GM21737 (cell line): ENCODE results near the gene PID1.

Experiments
- ATAC-seq: cut with Tn5 transposase; IDR thresholded peaks from one replicate; pipeline ENCODE4 v1.9.1; 2021; ENCODE audit warnings: mild to moderate bottlenecking, moderate library complexity; ENCODE audit not compliant: unreplicated experiment

Gene PID1

GRCh38 chr2:229127471-229127870, 143.6 kb downstream of the PID1 start:
- no peak for ATAC-seq

- no peak for ATAC-seq
Measured at GRCh38 chr2:229126066-229126465, 145.0 kb downstream of the PID1 start.

GRCh38 chr2:229124136-229124535, 147.0 kb downstream of the PID1 start:
- ATAC-seq = no peak

DNA sequence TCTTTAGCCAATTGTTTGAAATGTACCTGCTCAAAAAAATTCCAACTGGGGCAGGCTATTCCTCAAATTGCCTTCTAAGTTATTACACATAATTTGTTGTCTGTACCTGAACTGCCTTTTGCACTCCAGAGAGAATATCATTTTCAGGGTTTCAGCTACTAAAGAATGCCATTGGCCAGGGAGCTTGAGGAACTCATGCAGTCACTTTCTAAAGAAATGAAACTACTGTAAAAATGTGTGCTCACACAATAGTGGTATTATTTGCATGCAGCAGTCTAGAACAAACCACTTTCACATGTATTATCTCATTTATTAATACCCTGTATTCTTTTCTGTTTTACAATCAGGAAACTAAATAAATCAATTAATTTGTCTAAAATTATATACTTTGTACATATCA, 152.2 kb downstream of the PID1 start:
- ATAC-seq = no peak

- ATAC-seq = no peak
Measured at GRCh38 chr2:229118336-229118735, 152.8 kb downstream of the PID1 start.

DNA sequence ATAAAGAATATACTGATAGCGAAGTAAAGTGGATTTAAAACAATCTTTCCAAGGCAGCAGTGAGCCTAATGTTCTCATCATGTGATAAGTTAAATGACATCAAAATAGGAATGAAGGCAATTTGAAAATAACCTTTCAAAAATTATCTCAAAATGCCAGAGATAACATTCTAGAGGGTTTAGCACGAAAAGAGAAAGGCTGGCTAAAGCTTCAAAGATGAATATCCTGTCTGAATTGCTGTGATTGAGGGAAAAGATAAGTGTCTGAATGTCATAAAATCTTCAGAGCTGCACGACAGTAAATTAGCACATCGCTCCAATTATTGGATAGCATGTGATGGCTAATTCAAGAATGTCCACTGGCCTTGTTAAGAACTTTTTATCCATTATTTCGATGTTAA, 159.3 kb downstream of the PID1 start:
- ATAC-seq = no peak

- no peak for ATAC-seq
Measured at GRCh38 chr2:229109195-229109594, 161.9 kb downstream of the PID1 start.

DNA sequence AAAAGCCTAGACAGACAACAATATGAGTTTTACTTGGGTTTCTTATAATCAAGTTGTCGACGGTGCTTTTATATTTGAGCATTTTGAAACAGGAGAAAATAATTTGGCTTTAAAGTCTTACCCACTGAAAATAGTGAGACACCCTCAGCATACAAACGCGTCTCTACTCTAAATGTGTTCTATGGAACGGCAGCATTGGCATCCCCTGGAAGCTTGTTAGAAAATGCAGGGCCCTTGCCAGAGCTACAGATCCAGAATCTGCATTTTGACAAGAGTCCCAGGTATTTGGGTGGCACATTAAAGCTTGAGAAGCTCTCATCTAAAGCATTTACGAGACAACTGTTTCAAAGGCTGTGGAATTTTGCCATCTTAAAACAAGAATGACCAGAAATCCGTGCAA, 163.5 kb downstream of the PID1 start:
- no peak for ATAC-seq

DNA sequence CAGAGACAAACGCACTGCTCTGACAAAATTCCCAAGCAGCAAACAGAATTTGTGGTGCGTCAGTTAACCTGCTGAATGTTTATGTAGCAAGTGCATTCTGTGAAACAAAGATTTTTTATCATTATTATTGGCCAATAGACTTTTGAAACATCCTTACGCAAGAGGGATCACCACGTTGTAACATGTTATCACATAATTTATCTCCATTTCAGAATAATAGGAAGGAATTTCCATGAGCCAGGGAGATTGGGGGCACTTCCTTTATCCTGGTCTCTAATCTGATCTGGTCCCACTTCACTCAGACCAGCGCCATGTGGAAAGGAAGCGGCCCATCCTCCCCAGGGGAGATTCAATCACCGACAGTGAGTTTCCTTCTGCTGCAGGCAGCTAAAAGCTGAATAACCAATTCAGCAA, 166.1 kb downstream of the PID1 start:
- no peak for ATAC-seq

- ATAC-seq = no peak
Measured at GRCh38 chr2:229104025-229104424, 167.1 kb downstream of the PID1 start.

DNA sequence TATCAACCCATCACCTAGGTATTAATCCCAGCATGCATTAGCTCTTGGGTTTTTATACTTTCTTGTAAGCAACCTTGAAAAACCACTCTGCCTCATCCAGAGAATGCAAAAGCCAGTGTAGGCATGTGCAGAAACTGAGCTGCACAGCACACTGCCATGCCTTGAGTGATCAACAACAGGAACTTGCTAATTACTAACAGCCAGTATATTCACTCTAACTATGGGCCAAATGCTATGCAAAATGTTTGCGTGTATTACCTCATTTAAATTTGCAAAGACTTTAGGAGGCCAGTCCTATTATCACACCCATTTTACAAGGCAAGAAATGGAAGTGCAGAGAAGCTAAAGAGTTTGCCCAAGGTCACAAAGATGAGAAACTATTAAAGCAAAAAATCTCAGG, 169.8 kb downstream of the PID1 start:
- no peak for ATAC-seq

GRCh38 chr2:229099231-229099630, 171.9 kb downstream of the PID1 start:
- no peak for ATAC-seq

DNA sequence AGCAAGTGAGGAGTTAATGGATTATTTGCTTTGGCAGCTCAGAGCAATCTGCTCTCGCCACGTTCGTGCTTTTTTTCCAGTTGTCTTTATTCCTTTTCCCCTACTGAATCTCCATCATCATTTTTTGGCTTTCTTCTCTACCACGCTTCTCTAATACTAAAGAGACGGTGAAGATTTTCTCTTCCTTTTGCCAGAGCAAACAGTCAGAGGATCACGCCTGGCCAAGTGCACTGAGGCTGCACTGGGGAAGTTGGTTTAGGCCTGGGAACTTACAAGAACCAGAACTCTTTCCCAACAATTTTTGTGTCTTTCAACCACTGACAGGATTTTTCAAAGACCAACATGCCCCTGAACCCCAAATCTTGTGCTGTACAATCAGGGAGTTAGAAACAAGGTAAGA, 172.3 kb downstream of the PID1 start:
- ATAC-seq = no peak

DNA sequence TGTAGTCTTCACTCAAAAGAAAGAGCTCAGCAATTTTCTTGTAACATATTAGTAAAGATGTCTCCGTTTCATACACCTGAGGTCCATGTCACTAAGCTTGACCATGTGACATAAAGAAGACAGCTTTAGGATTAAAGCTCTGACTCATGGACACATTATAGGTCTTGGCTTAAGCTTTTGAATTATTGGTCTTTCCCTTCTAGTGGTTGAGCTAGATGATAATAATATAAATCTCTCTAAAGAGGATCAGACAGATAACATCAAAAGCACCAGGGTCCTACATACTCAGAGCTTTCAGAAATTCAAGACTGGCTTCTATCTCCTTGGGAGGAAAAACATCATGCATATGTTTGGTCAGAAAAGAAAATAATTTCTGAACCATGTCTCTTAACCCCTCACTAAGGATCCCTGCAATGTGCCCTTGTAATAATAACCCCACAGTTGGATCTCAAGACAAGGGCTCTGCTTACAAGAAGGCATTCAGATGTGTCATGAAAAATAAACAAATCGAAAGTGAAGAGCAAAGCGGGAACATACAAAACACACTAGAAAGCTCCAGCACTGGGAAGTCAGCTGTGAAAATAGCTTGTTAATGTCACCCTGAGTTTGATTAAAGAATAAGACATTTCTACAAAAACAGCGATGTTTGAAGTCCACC, 174.5 kb downstream of the PID1 start:
- no peak for ATAC-seq

- ATAC-seq = no peak
Measured at GRCh38 chr2:229095472-229095871, 175.6 kb downstream of the PID1 start.

GRCh38 chr2:229090225-229090624, 180.9 kb downstream of the PID1 start:
- ATAC-seq = no peak

- no peak for ATAC-seq
Measured at GRCh38 chr2:229089776-229090175, 181.3 kb downstream of the PID1 start.

GRCh38 chr2:229088966-229089700, 182.0 kb downstream of the PID1 start:
- ATAC-seq = no peak

GRCh38 chr2:229088517-229088913, 182.6 kb downstream of the PID1 start:
- no peak for ATAC-seq

DNA sequence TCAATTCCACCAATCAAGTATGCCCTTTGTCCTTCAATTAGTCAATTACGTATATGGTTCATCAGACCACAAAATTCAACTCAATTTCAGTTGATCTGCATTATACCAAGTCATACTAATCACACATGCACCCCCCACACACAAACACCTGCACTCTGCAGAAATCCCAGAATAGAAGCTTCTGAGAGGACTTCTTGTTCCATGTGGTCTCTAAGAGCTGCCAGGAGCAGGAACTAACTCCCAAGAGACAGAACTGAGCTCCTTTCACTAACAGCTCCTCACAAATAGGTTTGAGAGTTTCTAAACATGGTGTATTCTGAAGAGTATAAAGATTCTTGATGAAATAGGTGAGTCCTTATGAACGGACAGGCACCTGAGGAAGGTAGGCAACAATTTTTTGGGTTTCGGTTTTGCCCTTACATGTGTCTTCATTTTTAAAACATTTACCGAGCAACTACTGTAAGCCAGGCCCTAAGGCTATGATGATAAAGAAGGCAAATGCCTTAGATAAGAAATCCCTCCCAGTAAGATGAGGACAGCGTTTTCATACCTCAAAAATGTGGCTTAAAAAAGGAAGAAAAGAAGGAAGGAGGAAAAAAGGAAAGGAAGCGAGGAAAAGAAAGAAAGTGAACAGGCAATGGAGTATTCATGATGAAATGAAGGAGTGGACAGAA, 183.1 kb downstream of the PID1 start:
- no peak for ATAC-seq

- ATAC-seq = no peak
Measured at GRCh38 chr2:229087267-229087666, 183.8 kb downstream of the PID1 start.

DNA sequence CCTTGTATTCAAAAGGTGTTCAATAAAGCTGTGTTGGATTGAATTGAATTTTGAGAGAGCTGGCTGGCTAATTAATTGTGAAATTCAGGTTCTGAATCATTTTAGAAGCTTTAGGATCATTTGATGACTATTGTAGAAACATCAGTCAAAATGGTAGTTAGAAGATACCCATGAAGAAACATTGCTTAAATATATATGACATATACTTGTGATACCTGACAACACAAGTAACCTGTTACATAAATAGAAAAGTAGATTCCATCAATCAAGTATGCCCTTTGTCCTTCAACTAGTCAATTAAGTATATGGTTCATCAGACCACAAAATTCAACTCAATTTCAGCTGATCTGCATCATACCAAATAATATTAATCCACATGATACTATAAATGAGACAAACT, 185.6 kb downstream of the PID1 start:
- ATAC-seq = no peak
